ENCODE data around the gene SLC24A1. TPM values are rescaled to one million over a fixed set of nuclear protein-coding genes. Genes with fewer than 3 reads are reported as not detected.

The SLC24A1 gene
- total and polyA plus RNA-seq, 12 donors = 3.3 to 15.8 (median 8.9) TPM

- Histone ChIP-seq H3K9me3 (replicated peaks in 1 of 3) (no peaks in the 10 kb centered on the region), H3K4me1 (replicated peaks in 1 of 2) (peaks cover 0 to 9% of the 10 kb centered on the region in 2 donors), H3K36me3 (replicated peaks in 1 of 2) (no peaks in the 10 kb centered on the region), H3K27me3 (no peaks in the 10 kb centered on the region), H3K4me3 (no peak overlapping the region), H3K27ac (no peak overlapping the region)
- 83 to 97% (median 95%) methylated on average over 2 of the region's 2 CpGs for WGBS, 4 donors
- TF ChIP-seq CTCF (IDR thresholded peaks at IDR 0.05) = no peak
- TF ChIP-seq POLR2A (IDR thresholded peaks at IDR 0.05) = no peak
- intact Hi-C loops (cut with DNase I) = no loop called here
- DNase-seq = no peak
These were observed 12.0 kb downstream of the SLC24A1 start for GRCh38 chr15:65633752-65634151.

- Histone ChIP-seq H3K27me3 (no peaks in the 10 kb centered on the region), H3K4me1 (replicated peaks in 1 of 2) (peaks cover 0 to 12% of the 10 kb centered on the region in 2 donors), H3K9me3 (replicated peaks in 1 of 3) (no peaks in the 10 kb centered on the region), H3K4me3 (no peak overlapping the region), H3K36me3 (replicated peaks in 1 of 2) (no peaks in the 10 kb centered on the region), H3K27ac (no peak overlapping the region)
- intact Hi-C loops (cut with DNase I) = no loop called here
- whole genome bisulfite sequencing, 4 donors = 82 to 94% (median 91%) methylated on average over 1 of the region's 1 CpG
- TF ChIP-seq CTCF (IDR thresholded peaks at IDR 0.05) (no peak), POLR2A (IDR thresholded peaks at IDR 0.05) (no peak)
- no peak for DNase-seq
These were observed 12.6 kb downstream of the SLC24A1 start for GRCh38 chr15:65634356-65634755.

- WGBS, 4 donors = 78 to 89% (median 80%) methylated on average over 5 of the region's 5 CpGs
- no peak overlapping the region for H3K4me3 ChIP-seq
- peak in 1 of 7 donors; percentile 15 for DNase-seq
- H3K27ac ChIP-seq = no peak overlapping the region
- intact Hi-C loops (cut with DNase I) = loop anchor here in 1 of 2 donors (5.0 kb wide), 1 partner anchor 219 kb away; no protein-coding TSS in a partner anchor
- no peaks in the 10 kb centered on the region for H3K9me3 ChIP-seq (replicated peaks in 1 of 3)
- no peaks in the 10 kb centered on the region for H3K36me3 ChIP-seq (replicated peaks in 1 of 2)
- H3K4me1 ChIP-seq (replicated peaks in 1 of 2) = peaks cover 0 to 8% of the 10 kb centered on the region in 2 donors
- TF ChIP-seq POLR2A (IDR thresholded peaks at IDR 0.05) (no peak), CTCF (IDR thresholded peaks at IDR 0.05) (no peak)
- H3K27me3 ChIP-seq = no peaks in the 10 kb centered on the region
These were observed 16.4 kb downstream of the SLC24A1 start for GRCh38 chr15:65638109-65638508.

- Histone ChIP-seq H3K27ac (no peak overlapping the region), H3K36me3 (replicated peaks in 1 of 2) (no peaks in the 10 kb centered on the region), H3K4me1 (replicated peaks in 1 of 2) (peaks cover 0 to 8% of the 10 kb centered on the region in 2 donors), H3K27me3 (no peaks in the 10 kb centered on the region), H3K9me3 (replicated peaks in 1 of 3) (no peaks in the 10 kb centered on the region), H3K4me3 (peak overlapping the region in 1 of 4 donors; percentile 38)
- intact Hi-C loops (cut with DNase I) = loop anchor here in 1 of 2 donors (5.0 kb wide), 1 partner anchor 219 kb away; no protein-coding TSS in a partner anchor
- TF ChIP-seq POLR2A (IDR thresholded peaks at IDR 0.05) (no peak), CTCF (IDR thresholded peaks at IDR 0.05) (peak; percentile 78 to 90 (median 82))
- WGBS, 4 donors = 1 to 4% (median 2%) methylated on average over 3 of the region's 3 CpGs
- DNase-seq = peak in 4 of 7 donors; percentile 36 to 59 (median 52)
These were observed 16.9 kb downstream of the SLC24A1 start for GRCh38 chr15:65638681-65639089.

All from adrenal gland (tissue), 12 donors.